GM19468 (cell line): ENCODE data around the gene ARHGEF18.

ENCODE experiments used
- ATAC-seq: cut with Tn5 transposase; IDR thresholded peaks from one replicate; pipeline ENCODE4 v1.9.1; 2021; ENCODE audit warnings: mild to moderate bottlenecking, moderate library complexity, moderate number of reproducible peaks; ENCODE audit not compliant: unreplicated experiment; ENCODE audit errors: extremely low read depth

Gene ARHGEF18

DNA sequence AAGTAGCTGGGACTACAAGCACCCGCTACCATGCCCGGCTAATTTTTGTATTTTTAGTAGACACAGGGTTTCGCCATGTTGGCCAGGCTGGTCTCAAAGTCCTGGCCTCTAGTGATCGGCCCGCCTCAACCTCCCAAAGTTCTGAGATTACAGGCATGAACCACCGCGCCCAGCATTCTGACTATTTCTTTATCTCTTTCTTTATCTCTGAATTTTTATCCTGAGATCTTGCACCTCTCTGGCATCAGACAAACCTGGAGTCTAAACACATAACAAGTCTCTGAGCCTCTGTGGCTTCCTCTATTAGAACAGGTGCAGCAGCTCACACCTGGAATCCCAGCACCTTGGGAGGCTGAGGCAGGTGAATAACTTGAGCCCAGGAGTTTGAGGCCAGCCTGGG, 28.5 kb downstream of the ARHGEF18 start:
- ATAC-seq = no peak

DNA sequence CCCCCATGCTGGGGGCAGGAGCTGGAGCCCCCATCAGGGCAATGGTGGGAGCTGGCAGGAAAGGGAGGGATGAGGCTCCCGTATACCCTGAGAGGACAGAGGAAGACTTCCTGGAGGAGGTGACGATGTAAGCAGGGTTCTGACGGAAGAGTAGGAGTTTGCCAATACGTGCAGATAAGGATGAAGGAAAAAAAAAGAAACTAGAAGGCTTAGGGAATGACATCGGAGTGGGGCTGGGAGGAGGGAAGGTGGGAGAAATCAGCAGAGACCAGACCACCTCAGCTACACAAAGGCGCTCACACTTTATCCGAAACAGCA, 32.3 kb downstream of the ARHGEF18 start:
- no peak for ATAC-seq

- ATAC-seq = no peak
Observed at GRCh38 chr19:7382694-7383093, 34.0 kb downstream of the ARHGEF18 start.

DNA sequence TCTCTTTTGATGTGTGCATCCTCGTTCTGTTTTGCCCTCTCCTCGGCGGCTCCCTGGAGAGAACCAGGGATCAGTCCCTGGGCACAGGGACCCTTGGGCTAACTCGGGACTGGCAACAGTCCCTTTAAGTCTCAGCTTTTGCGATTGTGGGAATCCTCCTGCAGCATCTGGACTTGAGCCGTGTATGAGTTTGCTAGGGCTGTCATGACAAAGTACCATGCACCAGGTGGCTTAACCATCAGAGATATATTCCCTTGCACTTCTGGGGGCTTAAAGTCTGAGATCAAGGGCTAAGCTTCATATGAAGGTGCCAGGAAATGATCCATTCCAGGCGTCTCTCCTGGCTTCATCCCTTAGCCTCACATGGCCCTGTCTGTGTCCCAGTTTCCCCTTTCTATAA, 34.5 kb downstream of the ARHGEF18 start:
- ATAC-seq = no peak

- no peak for ATAC-seq
Observed at GRCh38 chr19:7385062-7385461, 36.3 kb downstream of the ARHGEF18 start.

GRCh38 chr19:7386308-7386707, 37.6 kb downstream of the ARHGEF18 start:
- ATAC-seq = no peak

GRCh38 chr19:7386769-7387168, 38.0 kb downstream of the ARHGEF18 start:
- no peak for ATAC-seq

DNA sequence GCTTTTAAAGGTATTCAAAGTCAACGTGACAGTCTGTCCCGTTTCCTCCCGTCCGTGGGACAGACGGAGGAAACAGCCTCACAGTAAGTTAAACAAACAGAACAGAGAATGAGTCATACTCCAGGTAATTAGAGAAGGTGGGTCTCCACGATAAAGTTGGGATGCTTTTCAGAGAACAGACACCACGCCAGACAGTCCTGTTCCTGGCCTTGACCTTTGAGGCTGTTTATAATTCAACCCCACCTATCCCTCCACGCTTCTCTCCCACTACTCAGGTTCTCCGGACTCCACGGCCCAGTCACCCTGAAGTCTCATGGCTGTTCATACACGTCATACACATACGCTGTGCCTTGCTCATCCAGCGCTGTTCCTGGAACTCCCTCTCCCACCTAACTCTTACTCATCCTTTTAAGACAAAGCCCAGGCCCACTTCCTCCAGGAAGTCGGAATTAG, 42.5 kb downstream of the ARHGEF18 start:
- ATAC-seq = no peak

DNA sequence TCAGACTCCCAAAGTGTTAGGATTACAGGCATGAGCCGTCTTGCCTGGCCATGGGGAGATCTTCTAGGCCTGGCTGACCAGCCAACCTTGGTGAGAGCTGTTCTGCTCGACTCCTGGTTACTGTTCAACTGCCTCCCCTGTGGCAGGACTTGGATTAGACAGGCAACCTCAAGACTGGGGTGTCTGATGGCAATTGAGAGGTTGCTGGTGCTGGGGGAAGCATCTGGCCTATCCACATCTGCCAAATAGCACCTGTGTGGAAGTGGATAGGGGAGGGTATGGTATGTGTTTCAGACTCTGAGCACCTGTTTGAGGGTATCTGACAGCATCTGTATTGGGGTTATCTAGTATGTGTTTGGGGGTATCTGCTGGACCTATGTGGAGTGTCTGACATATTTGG, 44.7 kb downstream of the ARHGEF18 start:
- no peak for ATAC-seq

- no peak for ATAC-seq
Observed at GRCh38 chr19:7393939-7394730, 45.4 kb downstream of the ARHGEF18 start.

GRCh38 chr19:7394731-7395359, 46.1 kb downstream of the ARHGEF18 start:
- ATAC-seq = no peak

DNA sequence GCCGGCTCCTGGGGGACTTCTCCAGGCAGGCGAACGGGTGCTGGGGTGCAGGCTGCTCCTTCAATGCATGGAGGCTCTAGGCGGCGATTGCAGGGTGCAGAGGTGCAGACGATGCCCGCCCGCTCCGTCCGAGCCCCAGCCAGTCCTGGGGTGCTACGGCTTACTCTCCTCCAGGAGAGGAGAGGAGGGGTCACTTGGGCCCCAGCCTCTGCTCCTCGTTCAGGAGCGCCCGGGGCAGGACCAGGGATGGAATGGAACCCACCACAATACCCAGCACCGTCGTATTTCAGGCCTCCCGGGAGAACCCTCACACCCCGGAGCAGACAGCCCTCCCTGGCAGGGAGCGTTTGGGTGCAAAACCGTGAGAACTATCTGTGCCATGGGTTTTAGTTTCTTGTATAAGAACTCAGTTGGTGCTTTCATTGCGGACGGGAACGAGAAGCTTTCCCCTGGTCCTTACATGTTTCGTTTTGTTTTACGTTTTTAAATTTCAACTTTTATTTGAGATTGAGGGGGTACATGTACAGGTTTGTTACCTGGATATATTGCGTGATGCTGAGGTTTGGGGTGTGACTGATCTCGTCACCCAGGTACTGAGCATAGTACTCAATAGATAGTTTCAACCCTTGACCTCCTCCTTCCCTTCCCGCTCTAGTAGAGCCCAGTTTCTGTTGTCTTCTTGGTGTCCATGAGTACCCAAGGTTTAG, 46.8 kb downstream of the ARHGEF18 start:
- no peak for ATAC-seq

DNA sequence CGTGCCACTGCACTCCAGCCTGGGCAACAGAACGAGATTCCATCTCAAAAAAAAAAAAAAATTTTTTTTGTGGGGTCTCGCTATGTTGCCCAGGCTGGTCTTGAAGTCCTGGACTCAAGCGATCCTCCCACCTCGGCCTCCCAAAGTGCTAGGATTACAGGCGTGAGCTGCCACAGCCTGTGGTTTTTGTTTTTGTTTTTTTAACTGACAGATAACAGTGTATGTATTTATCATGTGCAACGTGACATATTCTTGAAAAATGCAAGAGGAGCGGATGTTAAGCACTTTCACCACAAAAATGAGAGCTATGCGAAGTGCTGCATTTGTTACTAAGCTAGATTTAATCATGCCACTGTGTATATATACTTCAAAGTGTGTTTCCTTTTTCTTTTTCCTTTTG, 49.0 kb downstream of the ARHGEF18 start:
- no peak for ATAC-seq
